NCI-H748 (cell line): ENCODE measurements around the gene HSPA8.

Experiments
- DNase-seq: peaks from one replicate; lab custom pipeline; 2025; ENCODE audit not compliant: unreplicated experiment; lab: John Stamatoyannopoulos, UW

Gene HSPA8

DNA sequence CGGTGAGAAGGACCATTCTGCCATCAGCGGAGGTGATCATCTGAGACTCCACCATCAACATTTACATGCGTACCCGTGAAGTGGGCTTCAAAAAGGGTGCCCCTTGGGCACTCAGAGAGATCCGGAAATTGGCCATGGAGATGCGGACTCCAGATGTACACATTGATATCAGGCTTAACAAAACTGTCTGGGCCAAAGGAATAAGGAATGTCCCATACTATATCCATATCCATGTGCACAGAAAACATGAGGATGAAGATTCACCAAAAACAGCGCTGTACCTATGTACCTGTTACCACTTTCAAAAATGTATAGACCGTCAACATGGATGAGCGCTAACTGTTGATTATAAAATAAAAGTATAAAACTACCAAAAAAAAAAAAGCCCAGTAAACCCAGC, 10.8 kb downstream of the HSPA8 start:
- no peak for DNase-seq

DNA sequence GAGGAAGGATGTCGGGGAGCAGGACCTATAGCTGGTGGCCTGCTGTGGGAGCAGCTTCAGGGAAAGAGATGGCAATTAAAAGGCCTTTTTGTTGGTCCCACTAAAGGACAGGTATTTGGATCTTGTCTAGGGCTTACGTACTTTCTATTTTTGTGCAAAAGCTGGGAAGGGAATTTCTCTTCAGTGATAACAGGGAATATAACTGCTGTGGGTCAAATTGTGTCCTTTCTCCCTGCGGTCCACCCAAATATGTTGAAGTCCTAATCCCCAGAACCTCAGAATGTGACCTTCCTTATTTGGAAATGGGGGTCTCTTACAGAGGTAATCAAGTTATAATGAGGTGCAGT, 14.0 kb downstream of the HSPA8 start:
- DNase-seq: no peak

DNA sequence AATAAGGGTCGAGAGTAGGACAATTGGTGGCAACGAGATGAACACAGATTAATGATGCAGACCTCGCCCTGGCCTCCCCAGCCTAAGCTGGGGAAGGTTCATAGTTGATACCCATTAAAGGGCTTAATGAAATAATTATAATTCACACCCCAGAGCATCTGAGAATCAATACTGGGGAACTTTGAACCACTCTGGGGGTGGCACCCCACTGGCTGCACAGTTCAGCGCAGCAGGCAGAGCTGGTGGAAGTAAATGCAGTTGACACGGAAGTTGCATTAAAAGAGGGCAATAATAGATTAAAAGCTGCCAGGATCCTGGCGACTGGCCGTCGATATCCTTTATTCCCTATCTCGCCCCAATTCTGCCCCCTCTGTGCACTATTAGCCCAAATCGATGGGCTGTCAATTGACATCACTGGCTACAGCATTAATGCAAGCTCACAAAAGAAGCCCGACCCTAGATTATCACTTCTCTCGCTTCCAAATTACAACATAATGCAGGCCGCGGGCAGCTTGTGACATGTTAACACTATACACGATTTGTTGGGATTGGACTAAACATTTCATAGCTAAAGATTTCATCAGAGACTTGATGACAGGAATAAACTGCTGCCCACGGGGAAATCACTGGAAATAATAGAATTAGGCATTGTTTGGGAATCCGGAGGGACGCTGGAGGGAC, 14.5 kb downstream of the HSPA8 start:
- DNase-seq: no peak

DNA sequence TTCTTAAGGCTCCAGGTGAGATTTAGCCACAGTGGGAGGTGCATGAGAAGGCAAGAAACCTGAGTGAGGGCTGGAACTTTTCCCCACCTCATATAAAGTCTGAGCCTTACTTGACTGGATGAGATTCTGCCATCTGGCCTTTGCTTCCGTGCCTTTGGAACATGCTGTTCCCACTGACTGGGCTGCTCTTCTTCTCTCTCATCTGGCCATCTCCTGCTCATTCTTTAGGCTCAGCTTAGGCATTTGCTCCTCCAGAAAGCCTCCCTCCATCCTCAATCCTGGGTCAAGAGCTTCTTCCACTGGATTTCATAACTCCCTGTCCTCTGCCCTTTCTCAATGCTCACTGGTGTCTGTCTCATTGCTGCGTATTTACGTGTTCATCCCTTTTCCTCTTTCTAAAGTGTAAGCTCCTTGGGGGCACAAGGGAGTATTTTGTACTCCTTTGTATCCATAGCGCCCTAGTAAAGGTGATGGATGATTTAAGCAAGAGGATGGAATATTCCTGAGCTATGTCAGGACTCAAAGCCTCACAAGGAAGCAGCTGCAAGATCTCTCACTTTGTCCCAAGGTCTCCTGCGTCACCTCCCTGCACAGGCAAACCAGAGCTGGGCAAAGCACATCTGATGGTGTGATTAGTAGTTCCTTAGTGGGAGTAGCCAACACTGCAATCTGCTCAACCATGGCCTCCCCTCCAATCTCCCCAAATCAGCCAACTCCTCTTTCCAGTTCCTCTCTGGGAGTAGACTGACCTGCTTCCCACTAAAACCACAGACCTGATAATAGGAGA, 15.3 kb downstream of the HSPA8 start:
- DNase-seq: no peak

DNA sequence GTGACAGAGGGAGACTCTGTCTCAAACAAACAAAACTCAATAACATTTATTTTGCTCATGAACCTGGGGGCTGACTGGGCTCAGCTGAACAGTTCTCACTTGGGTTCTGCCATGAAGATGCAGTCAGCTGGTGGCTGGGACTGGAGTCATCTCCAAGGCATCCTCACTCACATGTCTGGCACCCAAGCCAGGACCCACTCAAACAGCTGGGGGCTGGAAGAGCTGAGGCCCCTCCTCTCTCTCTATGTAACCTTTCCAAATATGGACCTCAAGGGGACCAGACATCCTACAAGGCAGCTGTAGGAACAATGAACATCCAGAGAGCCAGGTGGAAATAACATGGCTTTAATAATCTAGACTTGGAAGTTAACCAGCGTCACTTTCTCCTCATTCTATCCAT, 16.8 kb downstream of the HSPA8 start:
- DNase-seq: no peak

DNA sequence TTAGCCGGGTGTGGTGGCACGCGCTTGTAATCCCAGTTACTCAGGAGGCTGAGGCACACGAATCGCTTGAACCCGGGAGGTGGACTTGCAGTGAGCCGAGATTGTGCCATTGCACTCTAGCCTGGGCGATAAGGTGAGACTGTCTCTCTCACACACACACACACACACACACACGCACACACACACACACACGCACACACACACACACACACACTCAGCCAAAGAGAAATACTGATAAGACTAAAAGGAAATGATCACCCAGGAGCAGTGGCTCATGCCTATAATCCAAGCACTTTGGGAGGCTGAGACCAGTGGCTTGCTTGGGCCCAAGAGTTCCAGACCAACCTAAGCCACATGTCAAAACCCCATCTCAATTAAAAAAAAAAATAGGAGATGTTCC, 20.8 kb downstream of the HSPA8 start:
- DNase-seq: no peak

DNA sequence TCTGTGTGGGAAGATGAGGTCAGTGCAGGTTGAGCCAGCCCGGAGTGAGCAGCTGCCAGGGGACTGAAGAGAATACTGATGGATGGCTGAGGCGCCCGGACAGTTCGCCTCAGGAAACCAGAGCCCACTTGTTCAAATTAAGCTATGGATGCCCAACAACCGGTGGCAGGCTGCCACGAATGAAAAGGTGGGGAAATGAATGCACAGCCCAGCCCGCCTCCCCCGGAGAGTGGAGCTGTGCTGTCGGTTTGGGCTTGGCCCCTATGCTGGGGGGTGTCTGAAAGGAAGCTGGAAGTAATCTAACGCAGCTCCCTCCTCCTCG, 21.9 kb downstream of the HSPA8 start:
- no peak for DNase-seq

DNA sequence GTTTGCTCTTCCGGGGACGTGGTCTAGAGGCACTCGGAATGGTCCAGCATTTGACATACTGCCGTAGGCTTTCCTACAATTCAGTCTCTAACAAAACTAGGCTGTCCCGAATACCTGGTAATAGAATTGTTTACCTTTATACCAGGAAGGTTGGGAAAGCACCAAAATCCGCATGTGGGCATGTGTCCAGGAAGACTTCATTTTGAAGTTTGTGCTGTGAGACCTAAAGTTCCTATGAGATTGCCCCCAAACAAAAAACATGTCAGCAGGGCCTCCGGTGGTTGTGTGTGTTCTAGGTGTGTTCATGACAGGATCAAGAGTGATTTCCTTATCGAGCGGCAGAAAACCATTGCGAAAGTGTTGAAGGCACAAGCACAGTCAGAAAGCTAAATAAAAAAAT, 26.1 kb downstream of the HSPA8 start:
- DNase-seq: no peak

DNA sequence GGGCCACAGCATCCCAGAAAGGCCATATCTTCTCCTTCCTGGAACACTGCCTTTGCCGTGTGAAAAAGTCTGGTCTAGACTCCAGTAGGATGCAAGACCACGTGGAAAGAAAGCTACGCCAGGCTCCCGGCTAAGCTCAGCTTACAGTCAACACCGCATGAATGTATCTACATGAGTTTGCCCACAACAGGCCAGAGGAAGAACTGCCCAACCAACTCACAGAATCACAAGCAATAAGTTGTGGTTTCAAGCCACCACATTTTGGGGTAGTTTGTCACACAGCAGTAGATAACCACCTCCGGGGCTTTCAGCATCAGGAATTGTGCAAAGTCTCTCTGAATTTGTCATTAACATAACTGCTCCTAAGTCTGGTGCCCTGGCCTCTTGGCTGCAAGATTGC, 27.3 kb downstream of the HSPA8 start:
- no peak for DNase-seq

DNA sequence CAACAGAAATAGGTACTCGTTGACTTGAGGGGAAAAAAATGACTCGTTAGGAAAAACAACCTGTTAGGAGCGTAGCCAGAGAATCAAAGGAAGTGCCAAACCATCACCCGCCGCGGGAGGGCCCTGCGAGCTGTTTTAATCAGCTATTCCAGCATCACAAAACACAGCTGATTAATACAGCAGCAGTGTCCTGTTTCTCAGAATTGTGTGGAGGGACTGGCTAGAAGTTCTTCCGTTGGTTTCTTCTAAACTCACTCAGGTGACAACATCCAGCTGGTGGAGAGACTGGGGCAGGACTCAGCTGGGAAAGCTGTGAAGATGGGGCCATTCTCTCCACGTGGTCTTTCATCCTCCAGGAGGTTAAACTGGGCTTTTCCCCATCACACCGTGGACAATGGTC, 28.0 kb downstream of the HSPA8 start:
- DNase-seq: peak; percentile 40

DNA sequence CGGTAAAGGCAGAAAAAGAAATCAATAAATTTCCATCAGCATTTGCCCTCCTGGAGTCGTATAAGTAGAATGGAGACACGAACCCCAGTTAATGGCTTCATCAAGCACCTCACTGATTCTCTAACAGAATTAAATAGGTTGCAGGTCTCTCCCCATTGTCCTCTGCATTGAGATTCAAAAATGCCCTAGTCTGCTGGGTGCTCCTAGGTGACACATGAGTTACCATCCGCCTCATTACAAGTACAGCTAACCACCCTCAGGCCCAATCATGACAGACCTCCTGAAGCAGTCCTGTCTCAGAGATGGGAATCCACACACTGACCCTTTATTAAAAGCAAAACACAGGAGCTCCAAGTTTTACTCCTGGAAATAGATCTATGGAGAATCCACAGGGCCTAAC, 31.4 kb downstream of the HSPA8 start:
- DNase-seq: peak; percentile 42

DNA sequence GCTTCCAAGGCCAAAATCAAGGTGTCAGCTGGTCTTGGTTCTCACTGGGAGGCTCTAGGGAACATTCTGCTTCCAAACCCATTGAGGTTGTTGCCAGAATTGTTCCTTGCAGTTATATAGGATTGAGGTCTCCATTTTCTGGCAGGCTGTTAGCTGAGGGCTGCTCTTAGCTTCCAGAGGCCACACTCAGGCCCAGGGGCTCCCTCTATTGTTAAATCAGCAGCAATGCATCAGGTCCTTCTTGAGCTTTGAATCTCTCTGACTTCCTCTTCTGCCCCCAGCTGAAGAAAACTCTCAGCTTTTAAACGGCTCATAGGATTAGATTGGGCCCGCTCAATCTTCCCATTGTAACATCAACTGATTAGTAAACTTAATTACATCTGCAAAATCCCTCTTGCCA, 41.0 kb downstream of the HSPA8 start:
- peak; percentile 52 for DNase-seq

DNA sequence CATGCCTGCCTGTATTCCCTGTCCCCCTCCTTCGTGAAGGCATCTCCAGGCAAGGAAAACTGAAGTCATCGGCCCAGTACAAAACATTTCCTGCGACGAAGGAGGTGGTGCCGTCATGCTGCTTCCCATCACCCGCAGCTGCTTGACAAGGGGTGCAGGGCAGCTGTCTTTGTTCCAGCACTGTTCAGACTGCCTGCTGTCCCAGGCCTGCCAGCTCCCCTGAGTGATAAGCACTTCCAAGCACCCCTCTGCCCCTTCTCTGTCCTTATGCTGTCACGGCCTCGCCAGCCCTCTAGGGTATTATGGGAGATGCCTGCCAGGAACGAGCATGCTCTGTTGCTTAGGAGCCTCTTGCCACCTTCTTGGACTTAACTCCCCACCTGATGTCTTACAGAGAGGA, 43.2 kb downstream of the HSPA8 start:
- no peak for DNase-seq

DNA sequence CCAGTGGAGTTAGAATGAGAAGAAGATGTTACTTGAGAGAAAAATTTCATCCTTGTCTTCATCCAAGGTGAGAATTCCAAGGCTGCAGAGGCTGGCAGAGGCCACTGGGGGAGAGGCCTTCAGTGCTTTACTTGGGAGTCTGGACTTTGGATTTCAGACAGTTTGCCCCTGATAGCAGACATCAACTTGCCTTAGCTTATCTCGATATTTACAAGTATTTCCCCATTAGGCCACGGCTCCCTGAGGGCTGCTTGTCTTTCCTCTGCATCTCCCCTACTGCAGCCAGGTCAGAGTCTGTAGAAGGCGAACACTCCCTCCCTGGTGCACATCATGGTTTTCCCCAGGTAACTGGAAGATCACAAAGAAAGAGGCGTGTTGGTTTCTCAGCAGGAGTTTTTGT, 50.4 kb downstream of the HSPA8 start:
- DNase-seq: no peak
